RWPE2 (cell line): Measurements from ENCODE around the gene DUSP10.
A peak's percentile ranks its signal among the peaks of the same experiment; 100 is the strongest.

Experiments
- ATAC-seq: fragments of 200-7000 bp; cut with Tn5 transposase; 3 replicates; pipeline ENCODE4 v1.9.1; 2021; ENCODE audit warnings: low read depth
- DNase-seq: peaks from one replicate; pipeline ENCODE4 v3.0.0-alpha.2; 2020; ENCODE audit warnings: low spot score
- H3K27ac ChIP-seq: fragments of 450-650 bp; 2 replicates; pipeline ENCODE4 v1.5.1; 2017; ENCODE audit warnings: mild to moderate bottlenecking; ENCODE audit not compliant: poor library complexity, severe bottlenecking
- H3K27me3 ChIP-seq: fragments of 250-450 bp; sonication (Bioruptor Pico); 2 replicates; pipeline ENCODE4 v1.5.1; 2021; ENCODE audit warnings: mild to moderate bottlenecking, moderate library complexity; ENCODE audit not compliant: insufficient read depth, poor library complexity, severe bottlenecking
- H3K36me3 ChIP-seq: fragments of 250-450 bp; sonication (Bioruptor Pico); 2 replicates; pipeline ENCODE4 v1.5.1; 2020; ENCODE audit warnings: low read depth, mild to moderate bottlenecking, moderate library complexity
- H3K4me1 ChIP-seq: fragments of 250-450 bp; sonication (Bioruptor Pico); 2 replicates; pipeline ENCODE4 v1.5.1; 2021; ENCODE audit warnings: mild to moderate bottlenecking, moderate library complexity; ENCODE audit not compliant: insufficient read depth, poor library complexity, severe bottlenecking
- H3K4me3 ChIP-seq: fragments of 250-450 bp; sonication (Bioruptor Pico); 2 replicates; pipeline ENCODE4 v1.5.1; 2021; ENCODE audit warnings: mild to moderate bottlenecking, moderate library complexity; ENCODE audit not compliant: severe bottlenecking
- H3K9me3 ChIP-seq: fragments of 250-450 bp; sonication (Bioruptor Pico); 2 replicates; pipeline ENCODE4 v1.5.1; 2021; ENCODE audit warnings: mild to moderate bottlenecking, moderate library complexity; ENCODE audit not compliant: severe bottlenecking
- TF ChIP-seq, protein P1 (sequence below): fragments of 450-650 bp; IDR thresholded peaks from one replicate; pipeline ENCODE4 v1.5.1; 2017; ENCODE audit warnings: mild to moderate bottlenecking, moderate library complexity; ENCODE audit not compliant: poor library complexity, severe bottlenecking

DUSP10 gene

DNA sequence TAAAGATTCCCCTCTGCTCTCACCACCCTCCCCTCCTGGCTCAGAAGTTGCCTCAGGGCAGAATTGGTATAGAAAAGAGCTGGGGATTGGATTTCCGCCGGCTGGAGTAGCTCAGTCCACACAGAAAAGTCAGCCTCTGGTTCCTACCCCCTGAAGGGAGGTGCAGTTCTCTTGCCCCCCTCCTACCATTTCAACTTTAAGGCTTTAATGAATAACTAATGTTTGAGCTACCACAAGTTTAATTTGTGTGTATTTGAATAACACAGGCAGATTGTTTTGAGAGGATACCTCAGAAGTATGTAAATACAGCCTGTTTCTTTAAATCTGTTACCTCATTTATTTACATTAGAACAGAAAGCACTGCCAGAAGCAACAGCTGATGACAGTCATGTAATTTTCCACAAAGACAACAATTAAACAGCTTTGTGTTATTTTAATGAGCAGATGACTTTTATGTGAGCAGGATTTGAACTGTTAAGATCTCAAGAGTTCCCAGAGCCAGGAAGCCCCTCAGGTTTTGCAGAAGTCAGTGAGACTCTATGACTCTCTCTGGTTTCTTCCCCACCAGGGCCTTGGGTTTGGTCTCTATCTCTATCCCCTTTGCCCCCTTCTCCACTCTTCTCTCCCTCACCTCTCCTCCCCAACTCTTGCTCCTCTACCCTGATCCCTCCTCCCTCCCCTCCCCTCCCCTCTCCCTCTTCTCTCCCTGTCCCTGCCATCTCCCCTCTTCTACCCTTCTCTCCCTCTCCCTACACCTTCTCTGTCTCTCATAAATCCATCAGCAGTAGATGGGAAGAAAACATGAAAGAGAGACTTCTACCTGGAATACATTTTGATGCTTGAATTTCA lies 26.3 kb downstream of the DUSP10 start:
- Histone ChIP-seq H3K4me1 (peaks cover 7% of the 10 kb centered on the region), H3K27ac (no peak overlapping the region), H3K36me3 (no peaks in the 10 kb centered on the region), H3K4me3 (no peak overlapping the region), H3K9me3 (no peaks in the 10 kb centered on the region), H3K27me3 (no peaks in the 10 kb centered on the region)
- TF ChIP-seq, protein P1, sequence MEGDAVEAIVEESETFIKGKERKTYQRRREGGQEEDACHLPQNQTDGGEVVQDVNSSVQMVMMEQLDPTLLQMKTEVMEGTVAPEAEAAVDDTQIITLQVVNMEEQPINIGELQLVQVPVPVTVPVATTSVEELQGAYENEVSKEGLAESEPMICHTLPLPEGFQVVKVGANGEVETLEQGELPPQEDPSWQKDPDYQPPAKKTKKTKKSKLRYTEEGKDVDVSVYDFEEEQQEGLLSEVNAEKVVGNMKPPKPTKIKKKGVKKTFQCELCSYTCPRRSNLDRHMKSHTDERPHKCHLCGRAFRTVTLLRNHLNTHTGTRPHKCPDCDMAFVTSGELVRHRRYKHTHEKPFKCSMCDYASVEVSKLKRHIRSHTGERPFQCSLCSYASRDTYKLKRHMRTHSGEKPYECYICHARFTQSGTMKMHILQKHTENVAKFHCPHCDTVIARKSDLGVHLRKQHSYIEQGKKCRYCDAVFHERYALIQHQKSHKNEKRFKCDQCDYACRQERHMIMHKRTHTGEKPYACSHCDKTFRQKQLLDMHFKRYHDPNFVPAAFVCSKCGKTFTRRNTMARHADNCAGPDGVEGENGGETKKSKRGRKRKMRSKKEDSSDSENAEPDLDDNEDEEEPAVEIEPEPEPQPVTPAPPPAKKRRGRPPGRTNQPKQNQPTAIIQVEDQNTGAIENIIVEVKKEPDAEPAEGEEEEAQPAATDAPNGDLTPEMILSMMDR, result no peak
- DNase-seq (no peak), ATAC-seq (no peak)

DNA sequence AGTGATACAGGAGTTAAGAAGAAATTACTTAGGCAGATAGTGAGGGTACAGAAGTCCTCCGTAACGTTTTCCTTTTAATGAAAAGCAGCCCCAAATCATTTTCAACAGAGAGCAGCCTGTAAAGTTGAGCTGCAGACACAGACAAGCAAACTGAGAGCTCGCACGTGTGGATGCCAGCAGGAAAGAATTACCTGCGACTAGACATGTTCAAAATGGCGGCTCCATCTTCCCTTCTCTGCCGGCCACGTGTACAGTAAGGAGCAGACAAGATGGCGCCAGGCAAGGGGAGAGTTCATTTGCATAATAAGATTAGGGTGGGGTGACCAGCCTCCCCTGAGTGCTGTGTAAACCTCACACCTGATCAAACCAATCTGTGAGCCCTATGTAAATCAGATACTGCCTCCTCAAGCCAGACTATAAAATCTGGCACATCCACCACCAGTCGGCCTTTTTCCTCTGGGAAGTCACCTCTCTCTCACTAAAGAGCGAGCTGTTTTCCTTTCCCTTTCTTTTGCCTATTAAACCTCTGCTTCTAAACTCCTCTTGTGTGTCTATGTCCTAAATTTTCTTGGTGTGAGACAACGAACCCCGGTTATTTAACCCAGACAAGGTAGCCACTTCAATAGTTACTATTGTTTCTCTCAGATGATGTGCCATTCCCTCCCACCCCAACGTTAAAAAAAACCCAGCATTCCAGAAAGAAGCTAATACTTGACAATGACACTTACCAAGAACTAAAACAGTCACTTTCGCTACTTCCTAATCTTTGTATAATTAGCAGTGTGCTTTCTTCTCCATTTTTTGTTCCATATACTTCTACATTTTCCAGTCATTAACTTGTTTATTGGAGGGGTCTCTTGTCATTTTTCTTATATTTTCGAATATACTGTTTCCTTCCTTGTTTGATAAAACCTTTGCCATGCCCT lies 27.4 kb downstream of the DUSP10 start:
- Histone ChIP-seq H3K27ac (no peak overlapping the region), H3K27me3 (no peaks in the 10 kb centered on the region), H3K36me3 (no peaks in the 10 kb centered on the region), H3K9me3 (no peaks in the 10 kb centered on the region), H3K4me1 (peaks cover 7% of the 10 kb centered on the region), H3K4me3 (no peak overlapping the region)
- DNase-seq (no peak), ATAC-seq (no peak)
- TF ChIP-seq, protein P1, result no peak

DNA sequence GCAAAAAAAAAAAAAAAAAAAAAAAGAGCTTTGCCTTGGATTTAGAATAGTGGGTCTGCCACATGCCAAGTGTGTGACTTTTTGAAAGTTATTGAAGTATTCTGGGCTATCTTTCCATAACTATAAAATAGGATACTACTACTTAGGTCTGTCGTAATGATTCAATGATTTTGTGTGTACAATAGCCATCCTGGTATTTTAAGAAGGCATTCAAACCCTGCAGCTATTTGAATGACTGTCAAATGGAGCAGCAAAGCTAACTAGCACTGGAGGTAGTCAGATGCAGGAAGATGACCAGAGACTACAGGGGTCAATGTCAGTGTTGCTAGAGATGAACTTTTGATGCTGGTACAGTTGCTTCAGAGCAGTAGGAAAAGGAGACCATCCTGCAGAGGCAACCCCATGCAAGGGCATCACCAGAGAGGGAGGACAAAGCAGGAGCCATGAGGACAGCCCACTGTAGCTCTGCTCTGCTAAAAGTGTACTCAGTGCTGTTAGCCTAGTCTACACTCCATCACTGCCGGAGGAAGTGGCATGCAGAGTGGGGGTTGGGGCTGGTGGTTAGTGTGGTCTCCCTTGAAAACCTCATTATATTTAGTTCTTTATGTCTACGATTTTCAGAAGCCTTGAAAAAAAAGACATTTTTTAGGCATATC lies 29.0 kb downstream of the DUSP10 start:
- Histone ChIP-seq H3K36me3 (no peaks in the 10 kb centered on the region), H3K4me3 (no peak overlapping the region), H3K9me3 (no peaks in the 10 kb centered on the region), H3K4me1 (no peaks in the 10 kb centered on the region), H3K27ac (no peak overlapping the region), H3K27me3 (no peaks in the 10 kb centered on the region)
- DNase-seq, result no peak
- no peak for ATAC-seq
- TF ChIP-seq, protein P1, result no peak

DNA sequence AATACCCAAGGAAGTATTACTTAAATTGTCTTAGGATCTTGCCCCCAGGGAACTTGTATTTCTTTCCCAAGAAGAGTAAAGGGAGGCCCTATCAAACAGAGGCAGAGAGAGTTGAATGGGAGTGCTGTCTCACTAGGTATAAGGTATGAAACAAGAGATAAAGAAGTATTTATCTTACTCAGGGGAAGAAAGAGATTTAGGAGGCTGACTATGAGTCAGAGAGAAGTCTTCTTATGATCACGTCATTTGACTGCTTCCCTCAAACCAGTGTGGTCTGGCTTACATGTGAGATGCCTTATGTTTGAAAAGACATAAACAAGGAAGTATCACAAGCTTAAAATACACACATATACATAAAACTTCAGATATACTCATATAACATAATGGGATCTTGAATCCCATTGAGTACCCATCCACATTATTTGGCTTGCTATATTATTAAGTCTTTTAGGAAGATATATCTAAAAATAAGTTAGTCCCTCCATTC lies 29.6 kb downstream of the DUSP10 start:
- Histone ChIP-seq H3K9me3 (no peaks in the 10 kb centered on the region), H3K27me3 (no peaks in the 10 kb centered on the region), H3K4me1 (no peaks in the 10 kb centered on the region), H3K4me3 (no peak overlapping the region), H3K36me3 (no peaks in the 10 kb centered on the region), H3K27ac (no peak overlapping the region)
- DNase-seq (no peak), ATAC-seq (peak; percentile 45; the same call in 1 of the 3 replicates)
- TF ChIP-seq, protein P1, result no peak
